G401 (cell line): ENCODE data around the gene GPC3. TPM values are rescaled to one million over a fixed set of nuclear protein-coding genes. Genes with fewer than 3 reads are reported as not detected.
"Not testable (repeated sequence)": the region's sequence is repeated elsewhere in the genome, so short reads cannot be mapped to it uniquely, and the experiment has no call there.

Experiments
- DNase-seq: peaks from one replicate; pipeline ENCODE4 v3.0.0-alpha.2; 2015; ENCODE audit warnings: low spot score
- in situ Hi-C: cut with HindIII; loops from 2 replicates; pipeline ENCODE4 v1.10.0; 2016; ENCODE audit warnings: low sequenced_read_pairs, mixed read lengths
- total RNA-seq: library from RNA; depleted of rRNA; stranded (reverse); fragments of >200 nt; shearing (Covaris generic); gene quantifications from 2 replicates; pipeline ENCODE4 v1.2.3, GENCODE V29; 2014

GPC3 gene
- total RNA-seq, 1 experiment from 2014 or later, result 730 TPM

- in situ Hi-C loops, result no loop called here
- no peak for DNase-seq
Measured at GRCh38 chrX:133818019-133818418, 167.4 kb downstream of the GPC3 start.

GRCh38 chrX:133815496-133815895 is 169.9 kb downstream of the GPC3 start:
- no peak for DNase-seq
- in situ Hi-C loops, result no loop called here

DNA sequence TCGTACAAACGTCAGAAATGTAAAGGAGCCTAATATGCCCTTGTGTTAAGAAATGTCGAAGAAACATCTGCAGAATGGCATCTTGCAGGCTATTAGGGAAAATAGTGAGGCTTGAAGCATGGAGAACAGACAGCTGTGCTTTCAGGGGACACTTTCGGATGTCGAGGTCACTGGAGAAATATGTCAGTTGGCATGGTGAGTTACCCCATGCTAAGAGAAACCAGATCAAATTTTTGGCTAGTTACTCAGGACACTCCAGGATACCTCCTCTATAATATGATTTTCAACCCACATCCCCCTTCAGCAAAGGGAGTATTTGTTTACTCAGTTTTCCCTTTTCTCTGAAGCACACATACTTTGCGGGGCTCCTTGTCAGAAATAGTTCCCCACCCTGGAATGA is 171.4 kb downstream of the GPC3 start:
- in situ Hi-C loops, result no loop called here
- no peak for DNase-seq

- no peak for DNase-seq
Measured at GRCh38 chrX:133812402-133812801, 173.0 kb downstream of the GPC3 start.

GRCh38 chrX:133810925-133811324 is 174.5 kb downstream of the GPC3 start:
- in situ Hi-C loops, result no loop called here

More at GRCh38 chrX:133812402-133812801, 173.0 kb downstream of the GPC3 start:
- in situ Hi-C loops, result no loop called here

DNA sequence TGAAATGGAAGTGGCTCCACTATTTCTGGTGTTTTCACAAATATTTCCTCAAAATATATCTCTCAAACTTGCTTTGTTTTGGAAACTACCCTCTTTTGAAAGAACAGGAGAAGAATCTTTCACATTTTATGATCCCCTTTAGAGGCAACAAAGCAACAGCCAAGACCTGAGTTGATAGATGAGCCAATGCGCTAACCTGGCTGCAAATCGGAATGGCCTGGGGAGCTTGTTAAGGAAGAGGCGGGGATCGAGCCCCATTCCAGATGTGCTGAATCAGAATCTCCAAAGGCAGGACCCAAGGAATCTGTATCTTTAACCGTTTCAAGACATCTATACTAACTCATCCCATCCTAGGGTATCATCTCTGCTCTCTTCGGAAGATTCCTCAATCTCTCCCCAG is 181.3 kb downstream of the GPC3 start:
- in situ Hi-C loops, result no loop called here
- DNase-seq, result no peak

More at GRCh38 chrX:133810925-133811324, 174.5 kb downstream of the GPC3 start:
- DNase-seq, result no peak

DNA sequence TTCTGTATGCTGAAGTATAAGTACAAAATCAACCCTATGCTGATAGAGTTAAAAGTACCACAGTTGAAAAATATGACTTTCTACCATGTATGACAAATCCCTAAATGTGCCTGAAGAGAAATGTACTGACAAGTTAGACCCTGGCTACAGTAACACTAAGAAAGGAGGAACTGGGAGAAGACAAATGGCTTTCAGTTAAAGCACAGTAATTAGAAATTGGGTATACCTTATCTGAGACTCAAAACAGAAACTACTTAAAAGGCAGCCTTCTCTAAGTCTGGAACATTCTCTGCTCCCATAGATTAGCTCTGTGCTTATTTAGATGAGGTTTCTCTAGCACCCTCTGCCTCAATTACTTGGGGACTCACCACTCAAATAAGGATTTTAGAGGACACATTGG is 189.1 kb downstream of the GPC3 start:
- no peak for DNase-seq
- in situ Hi-C loops, result no loop called here

- peak; percentile 26 for DNase-seq
- in situ Hi-C loops, result no loop called here
Measured at GRCh38 chrX:133794126-133794525, 191.3 kb downstream of the GPC3 start.

- in situ Hi-C loops, result no loop called here
- DNase-seq, result peak; percentile 1
Measured at GRCh38 chrX:133793626-133794025, 191.8 kb downstream of the GPC3 start.

- in situ Hi-C loops, result no loop called here
Measured at GRCh38 chrX:133792198-133792953, 193.0 kb downstream of the GPC3 start.

GRCh38 chrX:133789829-133790228 is 195.6 kb downstream of the GPC3 start:
- in situ Hi-C loops, result no loop called here

More at GRCh38 chrX:133792198-133792953, 193.0 kb downstream of the GPC3 start:
- DNase-seq, result peak; percentile 47

DNA sequence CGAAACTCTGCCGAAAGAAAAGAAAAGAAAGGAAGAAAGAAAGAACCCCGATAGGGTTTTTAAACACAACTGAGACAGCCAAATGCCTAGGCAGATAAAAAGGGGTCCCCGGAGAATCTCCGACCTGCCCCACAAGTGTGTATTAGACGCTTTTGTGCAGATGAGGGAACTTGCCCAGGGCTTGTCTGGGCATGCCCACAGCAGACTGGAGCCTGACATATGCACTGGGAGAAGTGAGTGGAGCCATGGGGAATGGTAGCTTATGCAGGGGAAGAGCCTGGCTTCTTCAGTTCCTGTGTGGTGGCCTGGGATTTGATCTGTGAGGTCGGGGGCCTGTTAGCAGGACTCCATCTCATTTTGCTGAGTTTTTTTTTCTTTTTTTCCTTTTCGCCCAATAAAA is 199.0 kb downstream of the GPC3 start:
- in situ Hi-C loops, result no loop called here
- DNase-seq, result no peak

More at GRCh38 chrX:133789829-133790228, 195.6 kb downstream of the GPC3 start:
- no peak for DNase-seq

DNA sequence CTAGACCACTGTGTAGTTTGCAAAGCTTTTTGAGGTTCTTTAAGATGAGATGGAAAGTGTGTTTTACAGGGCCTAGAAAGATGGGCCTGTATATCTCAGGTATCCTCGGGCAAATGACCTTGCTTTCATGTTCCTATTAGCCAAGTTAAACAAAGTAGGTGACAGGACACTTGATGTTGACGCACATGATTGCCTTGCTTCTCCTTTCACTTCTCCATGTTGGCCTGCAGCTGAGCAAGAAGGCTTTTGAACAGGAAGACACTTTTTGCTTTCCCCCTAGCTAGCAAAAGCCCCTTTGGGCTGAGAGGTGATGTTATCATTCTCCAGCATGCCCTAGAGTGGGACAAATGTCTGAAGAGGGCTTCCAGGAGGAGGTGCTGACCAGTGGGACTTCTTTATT is 202.1 kb downstream of the GPC3 start:
- DNase-seq, result no peak
- in situ Hi-C loops, result no loop called here

- in situ Hi-C loops, result no loop called here
- no peak for DNase-seq
Measured at GRCh38 chrX:133781174-133781573, 204.2 kb downstream of the GPC3 start.

- peak; percentile 4 for DNase-seq
- in situ Hi-C loops, result no loop called here
Measured at GRCh38 chrX:133776072-133776471, 209.3 kb downstream of the GPC3 start.

- DNase-seq, result no peak
- in situ Hi-C loops, result no loop called here
Measured at GRCh38 chrX:133774807-133775206, 210.6 kb downstream of the GPC3 start.

DNA sequence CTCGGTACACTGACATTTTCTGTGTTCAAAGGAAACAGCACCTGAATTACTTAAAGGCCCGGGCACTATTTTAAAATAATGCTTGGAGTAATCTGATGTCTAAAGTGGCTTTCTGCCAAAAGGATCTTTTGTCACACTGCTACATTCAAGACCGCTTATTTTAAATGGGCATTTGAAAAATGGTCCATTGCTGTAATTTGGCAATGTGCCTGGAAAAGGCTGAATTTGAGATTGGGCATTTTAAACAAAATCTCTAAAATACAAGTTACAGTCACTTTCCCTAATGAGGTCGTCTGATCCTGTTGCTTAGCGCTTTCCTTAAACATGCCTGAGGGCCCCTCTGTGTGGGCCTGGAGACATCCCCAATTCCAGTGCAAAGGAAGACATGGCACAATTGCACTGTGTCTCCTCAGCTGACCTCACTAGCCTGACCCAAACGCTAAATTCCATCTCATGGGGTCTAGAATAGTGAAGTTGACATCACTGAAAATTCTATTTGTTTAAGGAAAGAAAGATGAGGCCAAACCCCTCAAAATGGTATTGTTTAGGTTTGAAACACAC is 214.2 kb downstream of the GPC3 start:
- in situ Hi-C loops, result no loop called here
- no peak for DNase-seq

- DNase-seq, in situ Hi-C loops: not testable (repeated sequence)
Measured at GRCh38 chrX:133762976-133763548, 222.3 kb downstream of the GPC3 start.

DNA sequence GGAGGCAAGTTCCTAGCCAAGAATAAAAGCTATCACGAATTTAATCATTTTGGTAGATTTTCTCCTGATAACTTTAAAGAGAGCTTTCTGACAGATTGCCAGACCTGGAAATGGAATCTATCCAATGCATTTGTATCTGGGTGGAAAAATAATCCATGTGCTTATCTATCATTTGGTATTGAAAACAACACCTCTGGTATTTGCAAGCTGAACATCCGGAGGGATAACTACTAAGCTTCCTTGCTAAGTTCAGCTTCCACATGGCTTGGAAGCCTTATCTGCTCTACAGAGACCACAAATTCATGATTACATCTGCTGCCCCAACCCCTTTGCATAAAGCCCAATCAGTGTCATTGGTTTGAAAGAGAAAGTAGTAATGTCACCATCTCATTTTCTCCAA is 230.7 kb downstream of the GPC3 start:
- in situ Hi-C loops, result no loop called here
- DNase-seq, result no peak

DNA sequence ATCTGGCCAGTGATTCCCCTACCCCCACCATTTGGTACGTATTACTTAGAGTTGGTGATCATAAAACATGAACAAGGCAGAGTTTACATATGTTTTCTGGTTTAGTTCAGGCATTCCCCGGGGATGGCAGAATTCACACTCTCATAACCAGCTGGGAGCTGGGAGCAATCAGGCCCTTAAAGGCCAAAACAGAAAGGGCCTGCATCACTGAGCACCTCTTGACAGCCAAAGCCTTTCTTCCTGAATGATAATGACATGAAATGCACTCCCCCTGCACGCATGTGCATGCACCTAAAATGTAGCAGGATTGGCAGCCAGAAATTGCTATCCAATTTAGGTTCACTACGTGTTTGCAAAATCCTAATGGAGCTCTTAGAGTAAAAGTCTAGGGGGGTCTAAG is 235.4 kb downstream of the GPC3 start:
- in situ Hi-C loops, result no loop called here
- DNase-seq, result no peak
